Measurements from ENCODE around the gene ARL2BP. TPM values are rescaled to one million over a fixed set of nuclear protein-coding genes. Genes with fewer than 3 reads are reported as not detected.
"Not testable (repeated sequence)": the region's sequence is repeated elsewhere in the genome, so short reads cannot be mapped to it uniquely, and the experiment has no call there.

ARL2BP gene
- total and polyA plus RNA-seq, 2 of the 13 experiments (the other 11 are each of a cell fraction or from before 2014, with no cell fraction given) = 64.3 to 67.6 TPM

- TF ChIP-seq ZBED4 (CRISPR knock-in tag; IDR thresholded peaks at IDR 0.05; ENCODE audit: borderline replicate concordance) = no peak
- TF ChIP-seq ZBTB46 (CRISPR knock-in tag; IDR thresholded peaks at IDR 0.05; ENCODE audit: borderline replicate concordance) = no peak
- no peak for TF ChIP-seq ZNF614 (CRISPR knock-in tag; IDR thresholded peaks at IDR 0.05; ENCODE audit: borderline replicate concordance)
- TF ChIP-seq BATF2 (CRISPR knock-in tag; IDR thresholded peaks at IDR 0.05) = no peak
- 0 out of 2 replicates have a peak, but pooled peaks have one; percentile 29 for TF ChIP-seq FOXA3 (CRISPR knock-in tag; IDR thresholded peaks at IDR 0.05)
- TF ChIP-seq CREB1 (IDR thresholded peaks at IDR 0.05) = no peak
- TF ChIP-seq CREB1 (CRISPR knock-in tag; IDR thresholded peaks at IDR 0.05) = 0 out of 2 replicates have a peak, but pooled peaks have one; percentile 23
- TF ChIP-seq NFRKB (IDR thresholded peaks at IDR 0.05) = no peak
- no peak for TF ChIP-seq ZNF331 (CRISPR knock-in tag; IDR thresholded peaks at IDR 0.05)
Observed at GRCh38 chr16:57196753-57197152, 48.3 kb upstream of the ARL2BP start (continued).

GRCh38 chr16:57200321-57200720 lies 44.7 kb upstream of the ARL2BP start:
- H3K4me3 ChIP-seq (replicated peaks in 1 of 3; ENCODE audit: insufficient read depth in 1 of 3, low read depth in 2 of 3, low read length in 3 of 3); BruUV-seq (replicated peaks); FAIRE-seq; intact Hi-C loops (cut with micrococcal nuclease; ENCODE audit: unreplicated experiment); H3K9me3 ChIP-seq (ENCODE audit: low read length); POLR2A ChIA-PET; H3K27ac ChIP-seq (ENCODE audit: extremely low read length, insufficient read depth, low read length); H3K27me3 ChIP-seq (ENCODE audit: control insufficient read depth in 1 of 2, insufficient read depth in 2 of 2, low read length in 2 of 2); H2AFZ ChIP-seq (ENCODE audit: low read length); ATAC-seq; CTCF ChIA-PET (ENCODE audit: low intra/inter-chr PET ratio, low total read pairs); H3K9ac ChIP-seq (ENCODE audit: insufficient read depth, low read depth, low read length); in situ Hi-C loops (cut with HindIII; ENCODE audit: extremely low pct_ligation_motif_present, low pct_unique_long_range_greater_than_20kb); H3K4me2 ChIP-seq (ENCODE audit: low read depth, low read length); DNase-seq (ENCODE audit: low spot score): not testable (repeated sequence)
- 84% methylated on average over 9 of the region's 24 CpGs for WGBS (ENCODE audit: low lambda C conversion rate)
- Histone ChIP-seq H4K20me1 (ENCODE audit: insufficient read depth, low read length) (peaks cover 16% of the 10 kb centered on the region), H3K36me3 (replicated peaks in 1 of 2; ENCODE audit: control insufficient read depth in 1 of 2, insufficient read depth in 2 of 2, low read length in 2 of 2) (peaks cover 5 to 22% of the 10 kb centered on the region in 2 experiments), H3K79me2 (ENCODE audit: insufficient read depth, low read length) (peaks cover 57% of the 10 kb centered on the region), H3K4me1 (ENCODE audit: insufficient read depth, low read length) (peaks cover 43% of the 10 kb centered on the region)

DNA sequence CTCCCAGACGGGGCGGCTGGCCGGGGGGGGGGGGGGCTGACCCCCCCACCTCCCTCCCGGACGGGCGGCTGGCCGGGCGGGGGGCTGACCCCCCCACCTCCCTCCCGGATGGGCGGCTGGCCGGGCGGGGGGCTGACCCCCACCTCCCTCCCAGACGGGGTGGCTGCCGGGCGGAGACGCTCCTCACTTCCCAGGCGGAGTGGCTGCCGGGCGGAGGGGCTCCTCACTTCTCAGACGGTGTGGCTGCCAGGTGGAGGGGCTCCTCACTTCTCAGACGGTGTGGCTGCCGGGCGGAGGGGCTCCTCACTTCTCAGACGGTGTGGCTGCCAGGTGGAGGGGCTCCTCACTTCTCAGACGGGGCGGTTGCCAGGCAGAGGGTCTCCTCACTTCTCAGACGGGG lies 44.1 kb upstream of the ARL2BP start:
- H3K4me2 ChIP-seq (ENCODE audit: low read depth, low read length); POLR2A ChIA-PET; FAIRE-seq; ATAC-seq; H2AFZ ChIP-seq (ENCODE audit: low read length); CTCF ChIA-PET (ENCODE audit: low intra/inter-chr PET ratio, low total read pairs); in situ Hi-C loops (cut with HindIII; ENCODE audit: extremely low pct_ligation_motif_present, low pct_unique_long_range_greater_than_20kb); H3K27me3 ChIP-seq (ENCODE audit: control insufficient read depth in 1 of 2, insufficient read depth in 2 of 2, low read length in 2 of 2); BruUV-seq (replicated peaks); H3K9ac ChIP-seq (ENCODE audit: insufficient read depth, low read depth, low read length); DNase-seq (ENCODE audit: low spot score); H3K27ac ChIP-seq (ENCODE audit: extremely low read length, insufficient read depth, low read length); intact Hi-C loops (cut with micrococcal nuclease; ENCODE audit: unreplicated experiment); H3K4me3 ChIP-seq (replicated peaks in 1 of 3; ENCODE audit: insufficient read depth in 1 of 3, low read depth in 2 of 3, low read length in 3 of 3); H3K9me3 ChIP-seq (ENCODE audit: low read length): not testable (repeated sequence)
- Histone ChIP-seq H4K20me1 (ENCODE audit: insufficient read depth, low read length) (peaks cover 12% of the 10 kb centered on the region), H3K4me1 (ENCODE audit: insufficient read depth, low read length) (peaks cover 37% of the 10 kb centered on the region), H3K36me3 (replicated peaks in 1 of 2; ENCODE audit: control insufficient read depth in 1 of 2, insufficient read depth in 2 of 2, low read length in 2 of 2) (peaks cover 8 to 28% of the 10 kb centered on the region in 2 experiments), H3K79me2 (ENCODE audit: insufficient read depth, low read length) (peaks cover 51% of the 10 kb centered on the region)
- WGBS (ENCODE audit: low lambda C conversion rate) = no CpG with 5 or more reads among the region's 27 CpGs
